PC-3 (cell line): ENCODE measurements around the gene ERBB2. TPM values are rescaled to one million over a fixed set of nuclear protein-coding genes. Genes with fewer than 3 reads are reported as not detected.

Experiments
- ATAC-seq: fragments of 200-7000 bp; cut with Tn5 transposase; 2 replicates; pipeline ENCODE4 v1.9.1; 2020; ENCODE audit warnings: mild to moderate bottlenecking, moderate library complexity
- Bru-seq: library from RNA; stranded (reverse); fragments of 400-500 nt; gene quantifications from one replicate; lab custom pipeline; 2021; lab: Mats Ljungman, UMichigan
- BruChase-seq, 2 experiments: library from RNA; stranded (reverse); fragments of 400-500 nt; gene quantifications; one replicate each; lab custom pipeline; 2021; lab: Mats Ljungman, UMichigan
- BruUV-seq: library from RNA; stranded (reverse); fragments of 400-500 nt; replicated peaks from 2 replicates; lab custom pipeline; 2021; lab: Mats Ljungman, UMichigan
- CTCF ChIA-PET: fragments of 300-600 bp; sonication (Branson Sonifier 250); formaldehyde crosslinking; loops from one replicate; lab custom pipeline; 2022; ENCODE audit warnings: antibody characterized with exemption; lab: Charles Lee
- POLR2A ChIA-PET: fragments of 300-600 bp; sonication (Branson Sonifier 250); formaldehyde crosslinking; loops from one replicate; lab custom pipeline; 2022; ENCODE audit warnings: antibody characterized with exemption; ENCODE audit not compliant: unreplicated experiment; lab: Charles Lee
- DNase-seq: peaks from one replicate; pipeline ENCODE4 v3.0.0-alpha.2; 2015
- H2AFZ ChIP-seq: fragments of 300-600 bp; sonication (generic); 2 replicates; pipeline ENCODE4 v1.6.0; 2016; ENCODE audit warnings: antibody characterized with exemption, low read length
- H3F3A ChIP-seq: fragments of 300-600 bp; sonication (generic); one replicate; pipeline ENCODE4 v1.6.0; 2017; ENCODE audit warnings: antibody characterized with exemption, low read length, control low read depth, mild to moderate bottlenecking; ENCODE audit not compliant: unreplicated experiment
- H3K27ac ChIP-seq: fragments of 300-600 bp; sonication (generic); 2 replicates; pipeline ENCODE4 v1.5.1; 2016; ENCODE audit warnings: mild to moderate bottlenecking, low read length
- H3K27me3 ChIP-seq: fragments of 300-600 bp; sonication (generic); 2 replicates; pipeline ENCODE4 v1.6.1; 2016; ENCODE audit warnings: low read length, mixed read lengths
- H3K36me3 ChIP-seq: fragments of 300-600 bp; sonication (generic); 2 replicates; pipeline ENCODE4 v1.6.1; 2016; ENCODE audit warnings: low read depth, mixed run types, low read length, mixed read lengths
- H3K4me1 ChIP-seq: fragments of 300-600 bp; sonication (generic); 2 replicates; pipeline ENCODE4 v1.5.1; 2016; ENCODE audit warnings: low read length; ENCODE audit not compliant: insufficient read depth
- H3K4me2 ChIP-seq: fragments of 300-600 bp; sonication (generic); 2 replicates; pipeline ENCODE4 v1.6.0; 2016; ENCODE audit warnings: low read length
- H3K4me3 ChIP-seq: fragments of 300-600 bp; sonication (generic); 2 replicates; pipeline ENCODE4 v1.5.1; 2016; ENCODE audit warnings: mild to moderate bottlenecking, low read length, mixed read lengths
- H3K79me2 ChIP-seq: fragments of 300-600 bp; sonication (generic); 2 replicates; pipeline ENCODE4 v1.6.1; 2017; ENCODE audit warnings: low read length, mixed read lengths
- H3K9ac ChIP-seq: fragments of 300-600 bp; sonication (generic); 2 replicates; pipeline ENCODE4 v1.6.0; 2016; ENCODE audit warnings: mild to moderate bottlenecking, low read length
- H3K9me2 ChIP-seq: fragments of 300-600 bp; sonication (generic); replicated peaks from 2 replicates; pipeline ENCODE4 v1.6.1; 2016; ENCODE audit warnings: mixed run types, low read length, mixed read lengths
- H3K9me3 ChIP-seq: fragments of 300-600 bp; sonication (generic); 2 replicates; pipeline ENCODE4 v1.6.1; 2016; ENCODE audit warnings: low read length, mixed read lengths
- H4K20me1 ChIP-seq: fragments of 300-600 bp; sonication (generic); 2 replicates; pipeline ENCODE4 v1.6.1; 2016; ENCODE audit warnings: low read length, mixed read lengths
- EZH2 ChIP-seq: fragments of 300-600 bp; sonication (generic); IDR thresholded peaks from one replicate; pipeline ENCODE4 v1.6.1; 2017; ENCODE audit warnings: antibody characterized with exemption, mild to moderate bottlenecking, low read length; ENCODE audit not compliant: unreplicated experiment
- EZH2phosphoT487 ChIP-seq: fragments of 300-600 bp; sonication (generic); IDR thresholded peaks from 2 replicates; pipeline ENCODE4 v1.6.1; 2018; ENCODE audit warnings: mild to moderate bottlenecking, antibody characterized with exemption, low read length, borderline replicate concordance
- intact Hi-C: fragments of 100-400 bp; cut with micrococcal nuclease; formaldehyde crosslinking; loops from 2 replicates; pipeline ENCODE4 v1.9.0; 2023
- long read RNA-seq: library from polyadenylated mRNA; unstranded; transcript quantifications from one replicate; pipeline ENCODE4 v2.0.0, GENCODE V29; 2021; ENCODE audit not compliant: unreplicated experiment
- total RNA-seq: library from RNA; depleted of rRNA; stranded (reverse); fragments of >200 nt; gene quantifications from 2 replicates; pipeline ENCODE4 v1.2.3, GENCODE V29; 2014; rRNA removed
- TF ChIP-seq, protein P1 (sequence below): fragments of 300-600 bp; sonication (generic); conservative IDR thresholded peaks from 2 replicates; pipeline ENCODE4 v1.5.1; 2017; ENCODE audit warnings: antibody characterized with exemption, low read depth, mild to moderate bottlenecking, low read length

Gene ERBB2
- total RNA-seq (36.2 and 57.1 TPM in 2 replicates), Bru-seq, nascent RNA (percentile 55 among the genes with signal in this experiment), BruChase-seq, experiment 1, labeled RNA remaining after a 6-hour chase (percentile 65 among the genes with signal in this experiment), BruChase-seq, experiment 2, labeled RNA remaining after a 2-hour chase (percentile 63 among the genes with signal in this experiment)
- long read RNA-seq, full-length matches to known transcripts: 19 of 110 reads
- long read RNA-seq, partial matches to known transcripts: 82 of 110 reads
- long read RNA-seq, other reads (novel, unspliced or antisense): 9 of 110 reads

DNA sequence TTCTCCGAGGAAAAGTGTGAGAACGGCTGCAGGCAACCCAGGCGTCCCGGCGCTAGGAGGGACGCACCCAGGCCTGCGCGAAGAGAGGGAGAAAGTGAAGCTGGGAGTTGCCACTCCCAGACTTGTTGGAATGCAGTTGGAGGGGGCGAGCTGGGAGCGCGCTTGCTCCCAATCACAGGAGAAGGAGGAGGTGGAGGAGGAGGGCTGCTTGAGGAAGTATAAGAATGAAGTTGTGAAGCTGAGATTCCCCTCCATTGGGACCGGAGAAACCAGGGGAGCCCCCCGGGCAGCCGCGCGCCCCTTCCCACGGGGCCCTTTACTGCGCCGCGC is at the start of gene ERBB2:
TSS of gene ERBB2 (plus strand) at position 247 of the 330 bp plus-strand sequence. CDS start 175 bp downstream, outside the sequence.
- no peaks in the 10 kb centered on the region for H3F3A ChIP-seq
- DNase-seq (peak; percentile 71), ATAC-seq (peak; percentile 80)
- no peaks in the 10 kb centered on the region for H4K20me1 ChIP-seq
- no peaks in the 10 kb centered on the region for H3K9me3 ChIP-seq
- peak within 1 kb of the TSS; percentile 84 for H3K4me2 ChIP-seq
- CTCF ChIA-PET: interaction anchor here (0.5 to 1.4 kb wide), 4 partner anchors 19 to 471 kb away, joined by 3 to 5 read pairs (median 4); partner anchors contain the start of gene TCAP
- intact Hi-C loops: no loop called here
- no TSS peak for BruUV-seq
- peak within 1 kb of the TSS; percentile 82 for H3K9ac ChIP-seq
- peaks cover 39% of the 10 kb centered on the region for H3K4me1 ChIP-seq
- no peaks in the 10 kb centered on the region for H3K27me3 ChIP-seq
- POLR2A ChIA-PET: no interaction called here
- peak within 1 kb of the TSS; percentile 57 for H2AFZ ChIP-seq
- H3K4me3 ChIP-seq: peak within 1 kb of the TSS; percentile 88
- no peaks in the 10 kb centered on the region for H3K36me3 ChIP-seq
- H3K79me2 ChIP-seq: peaks cover 51% of the 10 kb centered on the region
- TF ChIP-seq, protein P1, sequence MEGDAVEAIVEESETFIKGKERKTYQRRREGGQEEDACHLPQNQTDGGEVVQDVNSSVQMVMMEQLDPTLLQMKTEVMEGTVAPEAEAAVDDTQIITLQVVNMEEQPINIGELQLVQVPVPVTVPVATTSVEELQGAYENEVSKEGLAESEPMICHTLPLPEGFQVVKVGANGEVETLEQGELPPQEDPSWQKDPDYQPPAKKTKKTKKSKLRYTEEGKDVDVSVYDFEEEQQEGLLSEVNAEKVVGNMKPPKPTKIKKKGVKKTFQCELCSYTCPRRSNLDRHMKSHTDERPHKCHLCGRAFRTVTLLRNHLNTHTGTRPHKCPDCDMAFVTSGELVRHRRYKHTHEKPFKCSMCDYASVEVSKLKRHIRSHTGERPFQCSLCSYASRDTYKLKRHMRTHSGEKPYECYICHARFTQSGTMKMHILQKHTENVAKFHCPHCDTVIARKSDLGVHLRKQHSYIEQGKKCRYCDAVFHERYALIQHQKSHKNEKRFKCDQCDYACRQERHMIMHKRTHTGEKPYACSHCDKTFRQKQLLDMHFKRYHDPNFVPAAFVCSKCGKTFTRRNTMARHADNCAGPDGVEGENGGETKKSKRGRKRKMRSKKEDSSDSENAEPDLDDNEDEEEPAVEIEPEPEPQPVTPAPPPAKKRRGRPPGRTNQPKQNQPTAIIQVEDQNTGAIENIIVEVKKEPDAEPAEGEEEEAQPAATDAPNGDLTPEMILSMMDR: no peak
- no peak for TF ChIP-seq EZH2phosphoT487
- TF ChIP-seq EZH2: no peak
- peak within 1 kb of the TSS; percentile 92 for H3K27ac ChIP-seq
- no peaks in the 10 kb centered on the region for H3K9me2 ChIP-seq

DNA sequence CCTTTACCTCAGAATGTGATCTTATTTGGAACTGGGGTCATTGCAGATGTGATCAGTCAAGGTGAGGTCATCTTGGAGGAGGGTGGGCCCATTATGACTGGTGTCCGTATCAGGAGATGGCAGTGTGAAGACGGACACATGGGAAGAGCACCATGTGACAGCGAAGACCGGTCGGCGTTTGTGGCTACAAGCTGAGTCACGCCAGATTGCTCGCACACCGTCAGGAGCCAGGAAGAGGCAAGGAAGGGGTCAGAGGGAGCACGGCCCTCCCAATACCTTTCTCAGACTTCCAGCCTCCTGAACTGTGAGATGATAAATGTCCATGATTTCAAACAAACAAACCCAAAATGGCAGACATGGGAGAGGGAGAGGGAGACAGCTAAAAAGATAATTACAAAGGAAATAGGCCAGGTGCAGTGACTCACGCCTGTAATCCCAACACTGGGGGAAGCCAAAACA is 49.7 kb upstream of the ERBB2 start:
- no TSS peak for BruUV-seq
- Histone ChIP-seq H3K4me3 (no peak overlapping the region), H3K9me3 (no peaks in the 10 kb centered on the region), H3K9me2 (no peaks in the 10 kb centered on the region), H3K27me3 (no peaks in the 10 kb centered on the region), H3K9ac (no peak overlapping the region), H3K4me2 (no peak overlapping the region), H3K4me1 (no peaks in the 10 kb centered on the region), H3K36me3 (no peaks in the 10 kb centered on the region), H4K20me1 (no peaks in the 10 kb centered on the region), H3F3A (no peaks in the 10 kb centered on the region), H3K79me2 (no peaks in the 10 kb centered on the region), H2AFZ (no peak overlapping the region), H3K27ac (no peak overlapping the region)
- no peak for DNase-seq
- TF ChIP-seq, protein P1: no peak
- TF ChIP-seq EZH2phosphoT487 (no peak), EZH2 (no peak)
- ChIA-PET CTCF (no interaction called here), POLR2A (interaction anchor here (0.6 kb wide), 1 partner anchor 189 kb away, joined by 3 read pairs; the partner anchor contains the start of gene CDK12)
- intact Hi-C loops: no loop called here
- no peak for ATAC-seq
